SK-N-SH (cell line): ENCODE data around the gene PSG1.
"Not testable (repeated sequence)": the region's sequence is repeated elsewhere in the genome, so short reads cannot be mapped to it uniquely, and the experiment has no call there.

ENCODE experiments used
- CTCF ChIP-seq: fragments of 200-600 bp; sonication (generic); IDR thresholded peaks from 2 replicates; pipeline ENCODE4 v1.6.1; 2017; ENCODE audit warnings: antibody characterized with exemption, mild to moderate bottlenecking, moderate library complexity
- FOXJ3 ChIP-seq: sonication (generic); formaldehyde crosslinking; IDR thresholded peaks from 2 replicates; pipeline ENCODE4 v1.5.1; 2020; ENCODE audit warnings: mild to moderate bottlenecking, missing genetic modification reagents
- SMC3 ChIP-seq: IDR thresholded peaks from 2 replicates; pipeline ENCODE4 v1.6.1; 2012; ENCODE audit warnings: low read depth, low read length, improper control_type of control experiment

GRCh38 chr19:42897729-42898128, 18.2 kb upstream of the PSG1 start:
- TF ChIP-seq CTCF, SMC3, FOXJ3: not testable (repeated sequence)
